ENCODE data around the gene EHBP1L1. TPM values are rescaled to one million over a fixed set of nuclear protein-coding genes. Genes with fewer than 3 reads are reported as not detected.

The EHBP1L1 gene
- total and polyA plus RNA-seq, 2 of the 13 experiments (the other 11 are each of a cell fraction or from before 2014, with no cell fraction given) = 8.3 to 10.6 TPM

DNA sequence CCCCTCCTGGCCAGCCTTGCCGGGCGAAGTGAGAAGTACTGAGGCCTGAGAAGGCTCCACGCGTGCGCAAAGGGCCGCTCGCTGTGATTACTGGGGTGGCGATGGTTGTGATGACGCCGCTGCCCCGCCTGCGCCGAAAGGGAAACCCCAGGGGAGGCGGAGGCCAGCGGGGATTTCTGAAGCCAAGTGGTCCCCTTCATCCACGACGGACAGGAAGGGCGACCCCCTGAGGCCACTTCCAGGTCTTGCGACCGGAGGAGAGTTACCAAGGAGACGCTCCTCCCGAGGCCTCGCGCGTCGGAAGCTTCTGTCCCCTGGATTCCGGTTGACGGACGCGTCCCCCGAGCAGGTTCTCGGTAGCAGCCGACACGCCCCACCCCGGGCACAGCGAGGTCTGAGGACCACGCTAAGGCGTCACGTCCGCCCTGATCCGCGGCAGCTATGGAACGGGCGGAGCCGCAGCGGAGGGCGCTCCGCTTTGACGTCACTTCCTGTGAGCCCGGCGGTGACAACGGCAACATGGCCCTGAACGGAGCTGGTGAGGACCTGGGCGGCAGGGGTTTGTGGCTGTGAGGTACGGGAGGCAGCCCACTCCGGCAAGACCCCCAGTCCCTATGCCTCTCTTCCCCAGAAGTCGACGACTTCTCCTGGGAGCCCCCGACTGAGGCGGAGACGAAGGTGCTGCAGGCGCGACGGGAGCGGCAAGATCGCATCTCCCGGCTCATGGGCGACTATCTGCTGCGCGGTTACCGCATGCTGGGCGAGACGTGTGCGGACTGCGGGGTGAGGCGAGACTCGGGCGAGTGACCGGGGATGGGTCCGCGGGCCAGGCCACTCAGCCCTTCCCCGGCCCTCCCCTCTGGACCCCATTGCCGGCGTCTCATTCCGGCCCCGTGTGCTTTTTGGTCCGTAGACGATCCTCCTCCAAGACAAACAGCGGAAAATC lies 5.6 kb upstream of the EHBP1L1 start, which contains the start of gene ZNRD2 (continued):
- TF ChIP-seq, protein P1, sequence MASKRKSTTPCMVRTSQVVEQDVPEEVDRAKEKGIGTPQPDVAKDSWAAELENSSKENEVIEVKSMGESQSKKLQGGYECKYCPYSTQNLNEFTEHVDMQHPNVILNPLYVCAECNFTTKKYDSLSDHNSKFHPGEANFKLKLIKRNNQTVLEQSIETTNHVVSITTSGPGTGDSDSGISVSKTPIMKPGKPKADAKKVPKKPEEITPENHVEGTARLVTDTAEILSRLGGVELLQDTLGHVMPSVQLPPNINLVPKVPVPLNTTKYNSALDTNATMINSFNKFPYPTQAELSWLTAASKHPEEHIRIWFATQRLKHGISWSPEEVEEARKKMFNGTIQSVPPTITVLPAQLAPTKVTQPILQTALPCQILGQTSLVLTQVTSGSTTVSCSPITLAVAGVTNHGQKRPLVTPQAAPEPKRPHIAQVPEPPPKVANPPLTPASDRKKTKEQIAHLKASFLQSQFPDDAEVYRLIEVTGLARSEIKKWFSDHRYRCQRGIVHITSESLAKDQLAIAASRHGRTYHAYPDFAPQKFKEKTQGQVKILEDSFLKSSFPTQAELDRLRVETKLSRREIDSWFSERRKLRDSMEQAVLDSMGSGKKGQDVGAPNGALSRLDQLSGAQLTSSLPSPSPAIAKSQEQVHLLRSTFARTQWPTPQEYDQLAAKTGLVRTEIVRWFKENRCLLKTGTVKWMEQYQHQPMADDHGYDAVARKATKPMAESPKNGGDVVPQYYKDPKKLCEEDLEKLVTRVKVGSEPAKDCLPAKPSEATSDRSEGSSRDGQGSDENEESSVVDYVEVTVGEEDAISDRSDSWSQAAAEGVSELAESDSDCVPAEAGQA (IDR thresholded peaks at IDR 0.05; ENCODE audit: low read depth) = peak; percentile 96
- TF ChIP-seq, protein P1 (CRISPR knock-in tag; IDR thresholded peaks at IDR 0.05; ENCODE audit: borderline replicate concordance) = no peak
- TF ChIP-seq, protein P2, sequence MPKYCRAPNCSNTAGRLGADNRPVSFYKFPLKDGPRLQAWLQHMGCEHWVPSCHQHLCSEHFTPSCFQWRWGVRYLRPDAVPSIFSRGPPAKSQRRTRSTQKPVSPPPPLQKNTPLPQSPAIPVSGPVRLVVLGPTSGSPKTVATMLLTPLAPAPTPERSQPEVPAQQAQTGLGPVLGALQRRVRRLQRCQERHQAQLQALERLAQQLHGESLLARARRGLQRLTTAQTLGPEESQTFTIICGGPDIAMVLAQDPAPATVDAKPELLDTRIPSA (CRISPR knock-in tag; IDR thresholded peaks at IDR 0.05; ENCODE audit: borderline replicate concordance) = peak; percentile 88
- TF ChIP-seq RBM39 (IDR thresholded peaks at IDR 0.05; ENCODE audit: low read depth, low read length, poor library complexity, severe bottlenecking) = peak; percentile 84
- peak; percentile 99 for TF ChIP-seq HDAC2 (CRISPR knock-in tag; IDR thresholded peaks at IDR 0.05)
- TF ChIP-seq ZNF12 (CRISPR knock-in tag; IDR thresholded peaks at IDR 0.05) = no peak
- no peak for TF ChIP-seq GABPA (IDR thresholded peaks at IDR 0.05; ENCODE audit: low read depth, low read length)
- TF ChIP-seq GABPA (CRISPR knock-in tag; IDR thresholded peaks at IDR 0.05; ENCODE audit: low read depth) = peak; percentile 99
- no peak for TF ChIP-seq PRPF4 (IDR thresholded peaks at IDR 0.05; ENCODE audit: low read depth, low read length, poor library complexity, severe bottlenecking)
- TF ChIP-seq ZZZ3 (CRISPR knock-in tag; IDR thresholded peaks at IDR 0.05; ENCODE audit: borderline replicate concordance) = peak; percentile 66; the same call in 1 of the 2 replicates
- TF ChIP-seq ZFYVE20 (CRISPR knock-in tag; IDR thresholded peaks at IDR 0.05; ENCODE audit: borderline replicate concordance, low read depth) = no peak
- TF ChIP-seq SMARCC2 (IDR thresholded peaks at IDR 0.05) = no peak
- TF ChIP-seq, protein P3, sequence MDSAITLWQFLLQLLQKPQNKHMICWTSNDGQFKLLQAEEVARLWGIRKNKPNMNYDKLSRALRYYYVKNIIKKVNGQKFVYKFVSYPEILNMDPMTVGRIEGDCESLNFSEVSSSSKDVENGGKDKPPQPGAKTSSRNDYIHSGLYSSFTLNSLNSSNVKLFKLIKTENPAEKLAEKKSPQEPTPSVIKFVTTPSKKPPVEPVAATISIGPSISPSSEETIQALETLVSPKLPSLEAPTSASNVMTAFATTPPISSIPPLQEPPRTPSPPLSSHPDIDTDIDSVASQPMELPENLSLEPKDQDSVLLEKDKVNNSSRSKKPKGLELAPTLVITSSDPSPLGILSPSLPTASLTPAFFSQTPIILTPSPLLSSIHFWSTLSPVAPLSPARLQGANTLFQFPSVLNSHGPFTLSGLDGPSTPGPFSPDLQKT (CRISPR knock-in tag; IDR thresholded peaks at IDR 0.05; ENCODE audit: borderline replicate concordance) = no peak
- no peak for TF ChIP-seq RAD51 (IDR thresholded peaks at IDR 0.05; ENCODE audit: borderline replicate concordance)
- peak; percentile 44; the same call in 1 of the 2 replicates for TF ChIP-seq CAMTA2 (CRISPR knock-in tag; IDR thresholded peaks at IDR 0.05; ENCODE audit: borderline replicate concordance)
- TF ChIP-seq ZNF496 (CRISPR knock-in tag; IDR thresholded peaks at IDR 0.05; ENCODE audit: insufficient replicate concordance) = no peak
- TF ChIP-seq, protein P4, sequence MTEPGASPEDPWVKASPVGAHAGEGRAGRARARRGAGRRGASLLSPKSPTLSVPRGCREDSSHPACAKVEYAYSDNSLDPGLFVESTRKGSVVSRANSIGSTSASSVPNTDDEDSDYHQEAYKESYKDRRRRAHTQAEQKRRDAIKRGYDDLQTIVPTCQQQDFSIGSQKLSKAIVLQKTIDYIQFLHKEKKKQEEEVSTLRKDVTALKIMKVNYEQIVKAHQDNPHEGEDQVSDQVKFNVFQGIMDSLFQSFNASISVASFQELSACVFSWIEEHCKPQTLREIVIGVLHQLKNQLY (CRISPR knock-in tag; IDR thresholded peaks at IDR 0.05) = peak; percentile 68
- TF ChIP-seq, protein P5, sequence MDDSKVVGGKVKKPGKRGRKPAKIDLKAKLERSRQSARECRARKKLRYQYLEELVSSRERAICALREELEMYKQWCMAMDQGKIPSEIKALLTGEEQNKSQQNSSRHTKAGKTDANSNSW (CRISPR knock-in tag; IDR thresholded peaks at IDR 0.05; ENCODE audit: borderline replicate concordance) = peak; percentile 35; the same call in 1 of the 2 replicates
- TF ChIP-seq ADNP (CRISPR knock-in tag; IDR thresholded peaks at IDR 0.05) = no peak
- TF ChIP-seq POGZ (CRISPR knock-in tag; IDR thresholded peaks at IDR 0.05) = peak; percentile 90
- TF ChIP-seq ZSCAN20 (CRISPR knock-in tag; IDR thresholded peaks at IDR 0.05; ENCODE audit: borderline replicate concordance) = no peak

Data from HepG2 (cell line).